HG02870 (cell line): ENCODE data around the gene ACAA2.

Experiments used
- ATAC-seq: cut with Tn5 transposase; IDR thresholded peaks from one replicate; pipeline ENCODE4 v1.9.1; 2021; ENCODE audit warnings: mild to moderate bottlenecking, moderate library complexity; ENCODE audit not compliant: unreplicated experiment

The ACAA2 gene

GRCh38 chr18:49768051-49768391 is 45.3 kb downstream of the ACAA2 start:
- ATAC-seq = no peak

- ATAC-seq = no peak
Measured at GRCh38 chr18:49767111-49768050, 46.0 kb downstream of the ACAA2 start.

GRCh38 chr18:49766646-49767045 is 46.7 kb downstream of the ACAA2 start:
- ATAC-seq = no peak

GRCh38 chr18:49764032-49764431 is 49.3 kb downstream of the ACAA2 start:
- no peak for ATAC-seq

GRCh38 chr18:49763590-49763989 is 49.7 kb downstream of the ACAA2 start:
- no peak for ATAC-seq

- ATAC-seq = no peak
Measured at GRCh38 chr18:49762191-49763077, 50.9 kb downstream of the ACAA2 start.

- no peak for ATAC-seq
Measured at GRCh38 chr18:49761771-49762170, 51.6 kb downstream of the ACAA2 start.

GRCh38 chr18:49758263-49758610 is 55.1 kb downstream of the ACAA2 start:
- no peak for ATAC-seq

GRCh38 chr18:49757513-49758262 is 55.6 kb downstream of the ACAA2 start:
- no peak for ATAC-seq

- no peak for ATAC-seq
Measured at GRCh38 chr18:49756671-49757362, 56.5 kb downstream of the ACAA2 start.

GRCh38 chr18:49756135-49756534 is 57.2 kb downstream of the ACAA2 start:
- ATAC-seq = no peak

GRCh38 chr18:49755489-49755888 is 57.8 kb downstream of the ACAA2 start:
- no peak for ATAC-seq

- no peak for ATAC-seq
Measured at GRCh38 chr18:49754866-49755265, 58.5 kb downstream of the ACAA2 start.

- ATAC-seq = no peak
Measured at GRCh38 chr18:49753643-49754042, 59.7 kb downstream of the ACAA2 start.

GRCh38 chr18:49752095-49752457 is 61.3 kb downstream of the ACAA2 start:
- ATAC-seq = no peak

- no peak for ATAC-seq
Measured at GRCh38 chr18:49751427-49752094, 61.8 kb downstream of the ACAA2 start.

GRCh38 chr18:49749563-49749962 is 63.8 kb downstream of the ACAA2 start:
- ATAC-seq = no peak

- no peak for ATAC-seq
Measured at GRCh38 chr18:49747876-49748275, 65.5 kb downstream of the ACAA2 start.

GRCh38 chr18:49745045-49746014 is 68.0 kb downstream of the ACAA2 start:
- no peak for ATAC-seq
